OCI-LY7 (cell line): ENCODE results near the gene COL25A1.

ENCODE experiments used
- EZH2phosphoT487 ChIP-seq: fragments of 200-600 bp; sonication (generic); IDR thresholded peaks from 2 replicates; pipeline ENCODE4 v1.6.1; 2018; ENCODE audit warnings: low read depth, borderline replicate concordance, mild to moderate bottlenecking, mixed run types, antibody characterized with exemption, low read length, moderate library complexity, mixed read lengths
- TF ChIP-seq, protein P1 (sequence below): fragments of 200-600 bp; sonication (generic); conservative IDR thresholded peaks from 2 replicates; pipeline ENCODE4 v1.5.1; 2014; ENCODE audit warnings: mild to moderate bottlenecking, antibody characterized with exemption, low read length, moderate library complexity, mixed read lengths

DNA sequence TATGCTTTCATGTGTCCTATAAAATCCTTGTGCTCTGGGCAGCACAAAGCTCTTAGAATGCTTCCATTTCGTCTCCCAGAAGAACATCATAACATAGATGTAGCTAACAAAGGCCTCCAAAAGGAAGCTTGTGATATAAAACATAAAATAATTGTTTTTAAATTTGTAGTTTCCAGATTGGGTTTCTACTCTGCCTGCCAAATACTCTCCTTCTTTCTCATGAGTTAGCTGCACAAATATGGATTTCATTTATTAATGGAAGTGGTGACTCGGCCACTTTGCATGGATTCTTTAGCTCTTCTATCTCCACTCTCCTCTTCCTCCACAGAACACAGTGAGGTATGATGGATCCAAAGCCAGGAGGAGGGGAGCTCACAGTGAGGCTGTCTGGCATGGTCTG lies 265.4 kb downstream of the COL25A1 start:
- TF ChIP-seq, protein P1, sequence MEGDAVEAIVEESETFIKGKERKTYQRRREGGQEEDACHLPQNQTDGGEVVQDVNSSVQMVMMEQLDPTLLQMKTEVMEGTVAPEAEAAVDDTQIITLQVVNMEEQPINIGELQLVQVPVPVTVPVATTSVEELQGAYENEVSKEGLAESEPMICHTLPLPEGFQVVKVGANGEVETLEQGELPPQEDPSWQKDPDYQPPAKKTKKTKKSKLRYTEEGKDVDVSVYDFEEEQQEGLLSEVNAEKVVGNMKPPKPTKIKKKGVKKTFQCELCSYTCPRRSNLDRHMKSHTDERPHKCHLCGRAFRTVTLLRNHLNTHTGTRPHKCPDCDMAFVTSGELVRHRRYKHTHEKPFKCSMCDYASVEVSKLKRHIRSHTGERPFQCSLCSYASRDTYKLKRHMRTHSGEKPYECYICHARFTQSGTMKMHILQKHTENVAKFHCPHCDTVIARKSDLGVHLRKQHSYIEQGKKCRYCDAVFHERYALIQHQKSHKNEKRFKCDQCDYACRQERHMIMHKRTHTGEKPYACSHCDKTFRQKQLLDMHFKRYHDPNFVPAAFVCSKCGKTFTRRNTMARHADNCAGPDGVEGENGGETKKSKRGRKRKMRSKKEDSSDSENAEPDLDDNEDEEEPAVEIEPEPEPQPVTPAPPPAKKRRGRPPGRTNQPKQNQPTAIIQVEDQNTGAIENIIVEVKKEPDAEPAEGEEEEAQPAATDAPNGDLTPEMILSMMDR, result no peak
- no peak for TF ChIP-seq EZH2phosphoT487
